Testis (tissue), 3 donors: ENCODE results near the gene NEK4. TPM values are rescaled to one million over a fixed set of nuclear protein-coding genes. Genes with fewer than 3 reads are reported as not detected.

Source experiments
- DNase-seq: peaks from one replicate; pipeline ENCODE4 v3.0.0-alpha.2; 2019
- H3K27ac ChIP-seq, 2 donors: fragments of 200-600 bp; sonication (generic); one replicate each; pipeline ENCODE4 v1.5.1; 2019
- H3K27me3 ChIP-seq: fragments of 200-600 bp; sonication (generic); one replicate; pipeline ENCODE4 v1.5.1; 2019
- H3K36me3 ChIP-seq: fragments of 200-600 bp; sonication (generic); one replicate; pipeline ENCODE4 v1.5.1; 2017; ENCODE audit warnings: low read depth; ENCODE audit errors: missing control alignments
- H3K4me1 ChIP-seq: fragments of 200-600 bp; sonication (generic); one replicate; pipeline ENCODE4 v1.5.1; 2019
- H3K4me3 ChIP-seq, 2 donors: fragments of 200-600 bp; sonication (generic); one replicate each; pipeline ENCODE4 v1.5.1; 2017 to 2019
- H3K9me3 ChIP-seq: fragments of 200-600 bp; sonication (generic); one replicate; pipeline ENCODE4 v1.5.1; 2017
- CTCF ChIP-seq, 3 experiments: fragments of 450-650 bp in 2 of 3; fragments of 200-600 bp in 1 of 3; sonication (generic) in 1 of 3; IDR thresholded peaks; one replicate each; pipeline ENCODE4 v1.5.1; 2016 to 2019; ENCODE audit warnings: antibody characterized with exemption in 3 of 3, mild to moderate bottlenecking in 2 of 3, moderate library complexity in 1 of 3
- POLR2A ChIP-seq: fragments of 450-650 bp; IDR thresholded peaks from one replicate; pipeline ENCODE4 v1.6.1; 2017; ENCODE audit warnings: antibody characterized with exemption, mild to moderate bottlenecking, moderate library complexity
- WGBS, 2 donors: methylation state at CpG; one replicate each; pipeline ENCODE4 v1.1.5; 2018; 5-methylcytosine and 5-hydroxymethylcytosine counted together
- intact Hi-C: fragments of 100-400 bp; cut with DNase I; formaldehyde crosslinking; loops from one replicate; pipeline ENCODE4 v1.15.1; 2023; ENCODE audit warnings: low total_unique reads
- polyA plus RNA-seq: library from polyadenylated mRNA; stranded (reverse); fragments of 350-450 nt; fragmentation: Illumina TruSeq; extraction: RNeasy Lipid Tissue Mini Kit (QIAGEN cat#74804); gene quantifications from one replicate; pipeline ENCODE4 v1.2.3, GENCODE V29; 2014; ENCODE audit warnings: low read depth, low replicate concordance; ENCODE audit not compliant: insufficient read depth
- total RNA-seq, 2 donors: library from RNA; depleted of rRNA; stranded (reverse); fragments of >200 nt; gene quantifications; one replicate each; pipeline ENCODE4 v1.2.3, GENCODE V29; 2016

The NEK4 gene
- total and polyA plus RNA-seq, 3 donors from 2014 or later, result 66.6 to 114 (median 70.2) TPM

GRCh38 chr3:52715714-52716305 lies 54.9 kb downstream of the NEK4 start:
- intact Hi-C loops, result no loop called here
- no peak for DNase-seq
- Histone ChIP-seq H3K27me3 (no peaks in the 10 kb centered on the region), H3K4me3 (no peak overlapping the region), H3K36me3 (no peaks in the 10 kb centered on the region), H3K4me1 (no peaks in the 10 kb centered on the region), H3K27ac (no peak overlapping the region), H3K9me3 (no peaks in the 10 kb centered on the region)
- WGBS, 2 donors, result 85 to 92% methylated on average over 11 of the region's 11 CpGs
- TF ChIP-seq CTCF (IDR thresholded peaks at IDR 0.05) (no peak), POLR2A (no peak)

- DNase-seq, result no peak
- H3K27me3 ChIP-seq, result no peaks in the 10 kb centered on the region
- 42 to 48% methylated on average over 8 to 38 of the region's 39 CpGs for WGBS, 2 donors
- no peaks in the 10 kb centered on the region for H3K9me3 ChIP-seq
- no peak for TF ChIP-seq POLR2A
- no peak for TF ChIP-seq CTCF (IDR thresholded peaks at IDR 0.05)
- no peak overlapping the region for H3K4me3 ChIP-seq
- intact Hi-C loops, result no loop called here
- H3K4me1 ChIP-seq, result no peaks in the 10 kb centered on the region
- H3K36me3 ChIP-seq, result no peaks in the 10 kb centered on the region
- H3K27ac ChIP-seq, result no peak overlapping the region
These were observed 56.1 kb downstream of the NEK4 start for GRCh38 chr3:52714335-52715302.

GRCh38 chr3:52712291-52713212 lies 58.2 kb downstream of the NEK4 start:
- intact Hi-C loops, result no loop called here
- Histone ChIP-seq H3K36me3 (no peaks in the 10 kb centered on the region), H3K4me3 (no peak overlapping the region), H3K27ac (no peak overlapping the region), H3K9me3 (no peaks in the 10 kb centered on the region), H3K4me1 (no peaks in the 10 kb centered on the region), H3K27me3 (no peaks in the 10 kb centered on the region)
- 92 to 93% methylated on average over 17 of the region's 17 CpGs for WGBS, 2 donors
- TF ChIP-seq POLR2A (no peak), CTCF (IDR thresholded peaks at IDR 0.05) (no peak)
- no peak for DNase-seq

- Histone ChIP-seq H3K27ac (no peak overlapping the region), H3K9me3 (no peaks in the 10 kb centered on the region), H3K4me1 (no peaks in the 10 kb centered on the region), H3K27me3 (no peaks in the 10 kb centered on the region), H3K36me3 (no peaks in the 10 kb centered on the region), H3K4me3 (no peak overlapping the region)
- WGBS, 2 donors, result 83 to 84% methylated on average over 2 of the region's 2 CpGs
- DNase-seq, result no peak
- intact Hi-C loops, result no loop called here
- TF ChIP-seq POLR2A, result no peak
- no peak for TF ChIP-seq CTCF (IDR thresholded peaks at IDR 0.05)
These were observed 60.2 kb downstream of the NEK4 start for GRCh38 chr3:52710512-52710911.
